Esophagus muscularis mucosa (tissue), 4 donors: ENCODE data around the gene UBE2E3. TPM values are rescaled to one million over a fixed set of nuclear protein-coding genes. Genes with fewer than 3 reads are reported as not detected.
"Not testable (repeated sequence)": the region's sequence is repeated elsewhere in the genome, so short reads cannot be mapped to it uniquely, and the experiment has no call there.

ENCODE experiments used
- DNase-seq: peaks from one replicate; pipeline ENCODE4 v3.0.0-alpha.2; 2017; ENCODE audit errors: extremely low spot score
- H3K27ac ChIP-seq, 4 donors: fragments of 200-600 bp; sonication (generic); replicated peaks in 1 of 4; 1 replicate in 3 of 4; 2 replicates in 1 of 4; pipeline ENCODE4 v1.5.1; 2016 to 2019; ENCODE audit warnings: mild to moderate bottlenecking in 1 of 4
- H3K27me3 ChIP-seq, 4 donors: fragments of 200-600 bp; sonication (generic); one replicate each; pipeline versions ENCODE4 v1.5.1 to v1.6.0; 2016 to 2019
- H3K36me3 ChIP-seq, 4 donors: fragments of 200-600 bp; sonication (generic); one replicate each; pipeline ENCODE4 v1.5.1; 2016 to 2019
- H3K4me1 ChIP-seq, 4 donors: fragments of 200-600 bp; sonication (generic); one replicate each; pipeline ENCODE4 v1.5.1; 2016 to 2019
- H3K4me3 ChIP-seq, 4 donors: fragments of 200-600 bp; sonication (generic); 1 replicate in 2 of 4; 2 replicates in 2 of 4; pipeline ENCODE4 v1.5.1; 2016 to 2019; ENCODE audit warnings: mild to moderate bottlenecking in 4 of 4, moderate library complexity in 1 of 4
- H3K9me3 ChIP-seq, 4 donors: fragments of 200-600 bp; sonication (generic); 1 replicate in 3 of 4; 2 replicates in 1 of 4; pipeline ENCODE4 v1.5.1; 2016 to 2019
- CTCF ChIP-seq, 3 experiments: fragments of 200-600 bp in 2 of 3; fragments of 450-650 bp in 1 of 3; sonication (generic) in 2 of 3; IDR thresholded peaks; one replicate each; pipeline ENCODE4 v1.5.1; 2017 to 2019; ENCODE audit warnings: antibody characterized with exemption in 3 of 3, mild to moderate bottlenecking in 2 of 3, moderate library complexity in 1 of 3
- EP300 ChIP-seq: sonication (generic); formaldehyde crosslinking; IDR thresholded peaks from one replicate; pipeline ENCODE4 v1.6.1; 2017; ENCODE audit warnings: antibody characterized with exemption
- POLR2A ChIP-seq: fragments of 450-650 bp; IDR thresholded peaks from one replicate; pipeline ENCODE4 v1.6.1; 2017; ENCODE audit warnings: antibody characterized with exemption, moderate library complexity, mild to moderate bottlenecking, low read depth
- POLR2AphosphoS5 ChIP-seq, 2 donors: sonication (generic); formaldehyde crosslinking; IDR thresholded peaks; one replicate each; pipeline ENCODE4 v1.6.1; 2017; ENCODE audit warnings: antibody characterized with exemption in 2 of 2
- WGBS: methylation state at CpG from one replicate; pipeline ENCODE4 v1.1.5; 2018; 5-methylcytosine and 5-hydroxymethylcytosine counted together
- intact Hi-C: fragments of 100-400 bp; cut with DNase I; formaldehyde crosslinking; loops from one replicate; pipeline ENCODE4 v1.15.1; 2023
- total RNA-seq, 4 donors: library from RNA; depleted of rRNA; stranded (reverse); fragments of >200 nt; gene quantifications; one replicate each; pipeline versions ENCODE4 v1.1.0 to v1.2.1, GENCODE V29; 2016

Gene UBE2E3
- total RNA-seq = 10 to 100 TPM; 32.8 to 57.7 (median 40.2) TPM

GRCh38 chr2:180980106-180980942, at the start of gene UBE2E3:
Gene UBE2E3, plus strand, starts transcription at chr2:180980605. Its CDS starts 1,438 bp downstream, at chr2:180982043.
- peak; percentile 94 for DNase-seq
- H3K4me1 ChIP-seq = peaks cover 41 to 48% (median 47%) of the 10 kb centered on the region in 4 donors
- WGBS = 0% methylated on average over 2 of the region's 106 CpGs
- no peaks in the 10 kb centered on the region for H3K36me3 ChIP-seq
- H3K9me3 ChIP-seq = no peaks in the 10 kb centered on the region
- intact Hi-C loops = loop anchor here (5.0 kb wide), 1 partner anchor 973 kb away; the partner anchor contains the start of gene CWC22
- TF ChIP-seq POLR2AphosphoS5 (IDR thresholded peaks at IDR 0.05) (peak in 1 of 2 donors; percentile 46), CTCF (IDR thresholded peaks at IDR 0.05) (peak; percentile 71 to 87 (median 74)), EP300 (no peak), POLR2A (no peak)
- no peaks in the 10 kb centered on the region for H3K27me3 ChIP-seq
- H3K4me3 ChIP-seq = peak within 1 kb of the TSS; percentile 77 to 86 (median 82)
- peak within 1 kb of the TSS; percentile 92 to 94 (median 92) for H3K27ac ChIP-seq

- no peaks in the 10 kb centered on the region for H3K27me3 ChIP-seq
- no peak overlapping the region for H3K27ac ChIP-seq
- no peak overlapping the region for H3K4me3 ChIP-seq
- intact Hi-C loops = no loop called here
- DNase-seq = no peak
- H3K9me3 ChIP-seq = no peaks in the 10 kb centered on the region
- H3K36me3 ChIP-seq = no peaks in the 10 kb centered on the region
- TF ChIP-seq EP300 = no peak
- no peak for TF ChIP-seq POLR2AphosphoS5 (IDR thresholded peaks at IDR 0.05)
- no peak for TF ChIP-seq POLR2A
- no peak for TF ChIP-seq CTCF (IDR thresholded peaks at IDR 0.05)
- no peaks in the 10 kb centered on the region for H3K4me1 ChIP-seq
Measured at GRCh38 chr2:180931841-180932240, 48.6 kb upstream of the UBE2E3 start.

GRCh38 chr2:180933332-180933731, 47.1 kb upstream of the UBE2E3 start:
- no peak for DNase-seq
- no peaks in the 10 kb centered on the region for H3K9me3 ChIP-seq
- no peaks in the 10 kb centered on the region for H3K4me1 ChIP-seq
- TF ChIP-seq EP300 (no peak), POLR2A (no peak), CTCF (IDR thresholded peaks at IDR 0.05) (no peak), POLR2AphosphoS5 (IDR thresholded peaks at IDR 0.05) (no peak)
- no peak overlapping the region for H3K27ac ChIP-seq
- 97% methylated on average over 1 of the region's 1 CpG for whole genome bisulfite sequencing
- H3K36me3 ChIP-seq = no peaks in the 10 kb centered on the region
- no peaks in the 10 kb centered on the region for H3K27me3 ChIP-seq
- no peak overlapping the region for H3K4me3 ChIP-seq
- intact Hi-C loops = no loop called here

- Histone ChIP-seq H3K36me3 (no peaks in the 10 kb centered on the region), H3K27ac (no peak overlapping the region), H3K4me1 (no peaks in the 10 kb centered on the region), H3K27me3 (no peaks in the 10 kb centered on the region), H3K9me3 (no peaks in the 10 kb centered on the region), H3K4me3 (no peak overlapping the region)
- TF ChIP-seq POLR2AphosphoS5 (IDR thresholded peaks at IDR 0.05) (no peak), POLR2A (no peak), CTCF (IDR thresholded peaks at IDR 0.05) (no peak), EP300 (no peak)
- WGBS = 57% methylated on average over 1 of the region's 1 CpG
- intact Hi-C loops = no loop called here
- DNase-seq = no peak
Measured at GRCh38 chr2:180934911-180935310, 45.5 kb upstream of the UBE2E3 start.

GRCh38 chr2:180937480-180937879, 42.9 kb upstream of the UBE2E3 start:
- intact Hi-C loops, DNase-seq, H3K4me3 ChIP-seq, H3K4me1 ChIP-seq, H3K9me3 ChIP-seq, H3K36me3 ChIP-seq, H3K27me3 ChIP-seq, H3K27ac ChIP-seq: not testable (repeated sequence)
- 57% methylated on average over 3 of the region's 3 CpGs for WGBS
